CD8-positive, alpha-beta memory T cell (primary cell): ENCODE results near the gene PCMT1. TPM values are rescaled to one million over a fixed set of nuclear protein-coding genes. Genes with fewer than 3 reads are reported as not detected.
"Not testable (repeated sequence)": the region's sequence is repeated elsewhere in the genome, so short reads cannot be mapped to it uniquely, and the experiment has no call there.

ENCODE experiments used
- CTCF ChIA-PET: fragments of 350-600 bp; sonication (Branson Sonifier 250); formaldehyde crosslinking; loops from one replicate; lab custom pipeline; 2021; ENCODE audit warnings: antibody characterized with exemption; lab: Charles Lee
- POLR2A ChIA-PET: fragments of 350-600 bp; sonication (Branson Sonifier 250); formaldehyde crosslinking; loops from one replicate; lab custom pipeline; 2021; ENCODE audit warnings: antibody characterized with exemption; lab: Charles Lee
- DNase-seq, 5 donors: peaks; one replicate each; pipeline versions ENCODE4 v3.0.0 to v3.0.0-alpha.2; 2020 to 2022; ENCODE audit warnings: mixed read lengths in 1 of 5
- H3K27ac ChIP-seq: one replicate; pipeline ENCODE4 v1.7.0; 2013; ENCODE audit warnings: low read depth, mild to moderate bottlenecking, low read length, moderate library complexity
- H3K27me3 ChIP-seq: 2 replicates; pipeline ENCODE4 v1.7.0; 2013; ENCODE audit warnings: low read length, mild to moderate bottlenecking; ENCODE audit not compliant: insufficient read depth, poor library complexity, severe bottlenecking
- H3K36me3 ChIP-seq: 2 replicates; pipeline ENCODE4 v1.7.0; 2013; ENCODE audit warnings: mild to moderate bottlenecking, low read length, moderate library complexity; ENCODE audit not compliant: insufficient read depth
- H3K4me1 ChIP-seq: 2 replicates; pipeline ENCODE4 v1.7.0; 2013; ENCODE audit warnings: mild to moderate bottlenecking, low read length, moderate library complexity; ENCODE audit not compliant: insufficient read depth
- H3K4me3 ChIP-seq: 2 replicates; pipeline ENCODE4 v1.7.0; 2013; ENCODE audit warnings: mild to moderate bottlenecking, low read length
- H3K9me3 ChIP-seq: 2 replicates; pipeline ENCODE4 v1.7.0; 2013; ENCODE audit warnings: mild to moderate bottlenecking, low read length
- H3K27ac Mint-ChIP-seq, 8 donors: one replicate each; pipeline ENCODE4 v1.8.0; 2020 to 2021; ENCODE audit warnings: mixed read lengths in 8 of 8, mild to moderate bottlenecking in 6 of 8, inconsistent platforms in 3 of 8, moderate library complexity in 3 of 8
- H3K27me3 Mint-ChIP-seq, 2 donors: one replicate each; pipeline ENCODE4 v1.8.0; 2020 to 2021; ENCODE audit warnings: mixed read lengths in 2 of 2, mild to moderate bottlenecking in 1 of 2, moderate library complexity in 1 of 2
- H3K36me3 Mint-ChIP-seq, 3 donors: one replicate each; pipeline ENCODE4 v1.8.0; 2020 to 2021; ENCODE audit warnings: mixed read lengths in 3 of 3, inconsistent platforms in 1 of 3, mild to moderate bottlenecking in 1 of 3
- H3K4me1 Mint-ChIP-seq, 3 donors: one replicate each; pipeline ENCODE4 v1.8.0; 2020 to 2021; ENCODE audit warnings: mixed read lengths in 3 of 3, inconsistent platforms in 1 of 3, mild to moderate bottlenecking in 1 of 3
- H3K4me3 Mint-ChIP-seq, 7 donors: one replicate each; pipeline ENCODE4 v1.8.0; 2020 to 2021; ENCODE audit warnings: mixed read lengths in 7 of 7, mild to moderate bottlenecking in 6 of 7, moderate library complexity in 4 of 7, inconsistent platforms in 2 of 7
- H3K9me3 Mint-ChIP-seq, 5 donors: one replicate each; pipeline ENCODE4 v1.8.0; 2020 to 2022; ENCODE audit warnings: mixed read lengths in 5 of 5, mild to moderate bottlenecking in 3 of 5, moderate library complexity in 2 of 5, inconsistent platforms in 1 of 5
- polyA plus RNA-seq: library from polyadenylated mRNA; unstranded; fragments of 300-500 nt; fragmentation: Illumina TruSeq; gene quantifications from one replicate; pipeline ENCODE4 v1.2.3, GENCODE V29; 2021
- total RNA-seq, 2 experiments: library from RNA; stranded (reverse); gene quantifications; one replicate each; pipeline ENCODE4 v1.2.3, GENCODE V29; 2021

The PCMT1 gene
- total and polyA plus RNA-seq, 3 experiments from 2014 or later: 107 to 148 (median 108) TPM

- no peaks in the 10 kb centered on the region for H3K9me3 ChIP-seq
- no peak overlapping the region for H3K27ac Mint-ChIP-seq
- no peaks in the 10 kb centered on the region for H3K9me3 Mint-ChIP-seq
- no peak overlapping the region for H3K4me3 ChIP-seq
- no peak for DNase-seq
- POLR2A ChIA-PET: no interaction called here
- no peaks in the 10 kb centered on the region for H3K4me1 Mint-ChIP-seq
- no peak overlapping the region for H3K4me3 Mint-ChIP-seq
- no peaks in the 10 kb centered on the region for H3K27me3 ChIP-seq
- peaks cover 0 to 2% (median 0%) of the 10 kb centered on the region in 3 donors for H3K36me3 Mint-ChIP-seq
- no peak overlapping the region for H3K27ac ChIP-seq
- no peaks in the 10 kb centered on the region for H3K4me1 ChIP-seq
- no peaks in the 10 kb centered on the region for H3K36me3 ChIP-seq
- H3K27me3 Mint-ChIP-seq: peaks cover 7 to 43% of the 10 kb centered on the region in 2 donors
- CTCF ChIA-PET: interaction anchor here (1.4 to 1.5 kb wide), 2 partner anchors 8 to 175 kb away, joined by 3 to 4 read pairs; no protein-coding TSS in a partner anchor
Measured at GRCh38 chr6:149842331-149842730, 92.8 kb downstream of the PCMT1 start.

- Mint-ChIP-seq H3K27me3 (peaks cover 7 to 42% of the 10 kb centered on the region in 2 donors), H3K4me1 (no peaks in the 10 kb centered on the region), H3K4me3 (no peak overlapping the region), H3K36me3 (peaks cover 0 to 2% (median 0%) of the 10 kb centered on the region in 3 donors), H3K27ac (no peak overlapping the region), H3K9me3 (no peaks in the 10 kb centered on the region)
- POLR2A ChIA-PET: no interaction called here
- no peak for DNase-seq
- H3K27ac ChIP-seq: no peak overlapping the region
- H3K4me3 ChIP-seq: no peak overlapping the region
- H3K4me1 ChIP-seq: no peaks in the 10 kb centered on the region
- no peaks in the 10 kb centered on the region for H3K9me3 ChIP-seq
- no peaks in the 10 kb centered on the region for H3K27me3 ChIP-seq
- no peaks in the 10 kb centered on the region for H3K36me3 ChIP-seq
- CTCF ChIA-PET: interaction anchor here (0.8 to 1.5 kb wide), 3 partner anchors 8 to 174 kb away, joined by 3 to 4 read pairs (median 3); no protein-coding TSS in a partner anchor
Measured at GRCh38 chr6:149843051-149843633, 93.6 kb downstream of the PCMT1 start.

- not testable (repeated sequence) for H3K4me1 Mint-ChIP-seq, H3K36me3 ChIP-seq, H3K27ac Mint-ChIP-seq, DNase-seq, H3K9me3 ChIP-seq, H3K36me3 Mint-ChIP-seq, H3K27me3 ChIP-seq, H3K27ac ChIP-seq, H3K4me3 ChIP-seq, H3K9me3 Mint-ChIP-seq, H3K4me3 Mint-ChIP-seq, H3K4me1 ChIP-seq
- POLR2A ChIA-PET: interaction anchor here (0.7 kb wide), 1 partner anchor 169 kb away, joined by 4 read pairs; no protein-coding TSS in a partner anchor
- CTCF ChIA-PET: interaction anchor here (1.1 kb wide), 1 partner anchor 18 kb away, joined by 3 read pairs; no protein-coding TSS in a partner anchor
- peaks cover 3 to 37% of the 10 kb centered on the region in 2 donors for H3K27me3 Mint-ChIP-seq
Measured at GRCh38 chr6:149844036-149844435, 94.5 kb downstream of the PCMT1 start.

GRCh38 chr6:149844480-149844879 is 94.9 kb downstream of the PCMT1 start:
- H3K36me3 Mint-ChIP-seq: no peaks in the 10 kb centered on the region
- H3K27me3 ChIP-seq: no peaks in the 10 kb centered on the region
- H3K4me1 Mint-ChIP-seq: no peaks in the 10 kb centered on the region
- ChIA-PET POLR2A (interaction anchor here (0.7 kb wide), 1 partner anchor 168 kb away, joined by 4 read pairs; no protein-coding TSS in a partner anchor), CTCF (interaction anchor here (1.1 kb wide), 1 partner anchor 19 kb away, joined by 3 read pairs; no protein-coding TSS in a partner anchor)
- H3K4me1 ChIP-seq: no peaks in the 10 kb centered on the region
- peaks cover 1 to 35% of the 10 kb centered on the region in 2 donors for H3K27me3 Mint-ChIP-seq
- H3K9me3 Mint-ChIP-seq: no peaks in the 10 kb centered on the region
- no peaks in the 10 kb centered on the region for H3K9me3 ChIP-seq
- H3K36me3 ChIP-seq: no peaks in the 10 kb centered on the region
- H3K4me3 Mint-ChIP-seq: no peak overlapping the region
- no peak overlapping the region for H3K27ac Mint-ChIP-seq
- no peak overlapping the region for H3K4me3 ChIP-seq
- H3K27ac ChIP-seq: no peak overlapping the region
- DNase-seq: no peak

- no peak overlapping the region for H3K27ac ChIP-seq
- Mint-ChIP-seq H3K36me3 (no peaks in the 10 kb centered on the region), H3K27ac (no peak overlapping the region)
Measured at GRCh38 chr6:149845549-149845948, 96.0 kb downstream of the PCMT1 start.

GRCh38 chr6:149846321-149846720 is 96.8 kb downstream of the PCMT1 start:
- H3K27me3 ChIP-seq: no peaks in the 10 kb centered on the region
- Mint-ChIP-seq H3K27ac (no peak overlapping the region), H3K9me3 (no peaks in the 10 kb centered on the region), H3K27me3 (peaks cover 3 to 31% of the 10 kb centered on the region in 2 donors), H3K36me3 (no peaks in the 10 kb centered on the region), H3K4me1 (no peaks in the 10 kb centered on the region), H3K4me3 (no peak overlapping the region)
- H3K27ac ChIP-seq: no peak overlapping the region
- no peaks in the 10 kb centered on the region for H3K36me3 ChIP-seq
- no peaks in the 10 kb centered on the region for H3K4me1 ChIP-seq
- no peaks in the 10 kb centered on the region for H3K9me3 ChIP-seq
- DNase-seq: no peak
- no peak overlapping the region for H3K4me3 ChIP-seq
- ChIA-PET POLR2A (no interaction called here), CTCF (interaction anchor here (1.5 kb wide), 1 partner anchor 20 kb away, joined by 4 read pairs; no protein-coding TSS in a partner anchor)

More at GRCh38 chr6:149845549-149845948, 96.0 kb downstream of the PCMT1 start:
- CTCF ChIA-PET: no interaction called here
- H3K27me3 Mint-ChIP-seq: peaks cover 3 to 28% of the 10 kb centered on the region in 2 donors
- H3K36me3 ChIP-seq: no peaks in the 10 kb centered on the region
- H3K4me3 ChIP-seq: no peak overlapping the region
- H3K4me3 Mint-ChIP-seq: no peak overlapping the region
- no peaks in the 10 kb centered on the region for H3K4me1 ChIP-seq
- H3K9me3 Mint-ChIP-seq: no peaks in the 10 kb centered on the region
- POLR2A ChIA-PET: no interaction called here
- H3K9me3 ChIP-seq: no peaks in the 10 kb centered on the region
- H3K27me3 ChIP-seq: no peaks in the 10 kb centered on the region
- H3K4me1 Mint-ChIP-seq: no peaks in the 10 kb centered on the region
- no peak for DNase-seq

GRCh38 chr6:149847939-149848267 is 98.4 kb downstream of the PCMT1 start:
- H3K4me3 Mint-ChIP-seq: no peak overlapping the region
- CTCF ChIA-PET: interaction anchor here (1.5 kb wide), 1 partner anchor 18 kb away, joined by 4 read pairs; no protein-coding TSS in a partner anchor
- POLR2A ChIA-PET: no interaction called here
- H3K36me3 ChIP-seq: no peaks in the 10 kb centered on the region
- no peak overlapping the region for H3K27ac ChIP-seq
- peaks cover 5 to 33% of the 10 kb centered on the region in 2 donors for H3K27me3 Mint-ChIP-seq
- no peak for DNase-seq
- H3K9me3 ChIP-seq: no peaks in the 10 kb centered on the region
- no peaks in the 10 kb centered on the region for H3K27me3 ChIP-seq
- no peaks in the 10 kb centered on the region for H3K4me1 ChIP-seq
- H3K36me3 Mint-ChIP-seq: no peaks in the 10 kb centered on the region
- no peaks in the 10 kb centered on the region for H3K4me1 Mint-ChIP-seq
- H3K27ac Mint-ChIP-seq: no peak overlapping the region
- H3K4me3 ChIP-seq: no peak overlapping the region
- no peaks in the 10 kb centered on the region for H3K9me3 Mint-ChIP-seq

- peaks cover 7 to 31% of the 10 kb centered on the region in 2 donors for H3K27me3 Mint-ChIP-seq
- H3K36me3 ChIP-seq, H3K4me1 Mint-ChIP-seq, H3K27ac ChIP-seq, CTCF ChIA-PET, H3K4me3 ChIP-seq, DNase-seq, H3K4me1 ChIP-seq, H3K9me3 ChIP-seq, H3K27ac Mint-ChIP-seq, H3K36me3 Mint-ChIP-seq, H3K27me3 ChIP-seq, H3K4me3 Mint-ChIP-seq, H3K9me3 Mint-ChIP-seq, POLR2A ChIA-PET: not testable (repeated sequence)
Measured at GRCh38 chr6:149848343-149848742, 98.8 kb downstream of the PCMT1 start.
